Activated T-cell treated with anti-CD3 and anti-CD28 coated beads, Interleukin-2, amount 50 U/mL, for 24 hours (primary cell): ENCODE results near the gene KIF1A.
A peak's percentile ranks its signal among the peaks of the same experiment; 100 is the strongest.

Source experiments
- DNase-seq: peaks from one replicate; pipeline ENCODE4 v3.0.0-alpha.2; 2020
- H3K27ac Mint-ChIP-seq: 2 replicates; pipeline ENCODE4 v1.8.0; 2020; ENCODE audit warnings: mild to moderate bottlenecking, mixed read lengths
- H3K27me3 Mint-ChIP-seq: 2 replicates; pipeline ENCODE4 v1.8.0; 2020; ENCODE audit warnings: mixed read lengths
- H3K36me3 Mint-ChIP-seq: 2 replicates; pipeline ENCODE4 v1.8.0; 2020; ENCODE audit warnings: low read depth, mixed read lengths
- H3K4me1 Mint-ChIP-seq: 2 replicates; pipeline ENCODE4 v1.8.0; 2020; ENCODE audit warnings: low read depth, mixed read lengths
- H3K4me3 Mint-ChIP-seq: 2 replicates; pipeline ENCODE4 v1.8.0; 2020; ENCODE audit warnings: mild to moderate bottlenecking, moderate library complexity, mixed read lengths
- H3K9me3 Mint-ChIP-seq: 2 replicates; pipeline ENCODE4 v1.8.0; 2020; ENCODE audit warnings: mixed read lengths

KIF1A gene

DNA sequence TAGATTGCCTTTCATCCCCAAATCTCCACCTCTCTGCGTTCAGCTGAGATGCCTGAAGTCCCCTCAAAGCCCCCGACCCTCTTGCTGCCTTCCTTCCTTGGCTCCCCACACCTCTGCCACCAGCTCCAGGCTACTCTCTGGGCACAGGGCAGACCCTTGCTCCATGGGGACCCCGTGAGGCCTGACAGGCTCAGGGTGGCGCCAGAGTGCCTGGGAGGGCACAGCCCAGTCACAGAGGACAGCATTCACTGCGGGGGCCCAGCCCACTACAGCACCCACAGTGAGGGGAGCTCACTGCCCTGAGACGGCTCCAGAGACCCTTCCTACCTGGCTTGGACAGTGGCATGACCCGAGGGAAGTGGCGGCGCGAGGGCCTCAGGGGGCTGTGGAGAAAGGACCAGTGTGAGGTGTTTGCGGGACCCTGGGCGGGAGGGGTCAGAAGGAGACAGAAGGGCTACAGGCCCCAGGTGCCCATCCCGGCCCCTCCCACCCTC lies 77.4 kb downstream of the KIF1A start:
- no peak overlapping the region for H3K27ac Mint-ChIP-seq
- no peaks in the 10 kb centered on the region for H3K27me3 Mint-ChIP-seq
- no peak overlapping the region for H3K4me3 Mint-ChIP-seq
- H3K9me3 Mint-ChIP-seq = no peaks in the 10 kb centered on the region
- no peaks in the 10 kb centered on the region for H3K36me3 Mint-ChIP-seq
- peaks cover 15% of the 10 kb centered on the region for H3K4me1 Mint-ChIP-seq
- no peak for DNase-seq

GRCh38 chr2:240741091-240741490 lies 78.9 kb downstream of the KIF1A start:
- Mint-ChIP-seq H3K9me3 (no peaks in the 10 kb centered on the region), H3K4me1 (peaks cover 15% of the 10 kb centered on the region), H3K36me3 (no peaks in the 10 kb centered on the region), H3K27me3 (no peaks in the 10 kb centered on the region), H3K4me3 (no peak overlapping the region), H3K27ac (no peak overlapping the region)
- no peak for DNase-seq

DNA sequence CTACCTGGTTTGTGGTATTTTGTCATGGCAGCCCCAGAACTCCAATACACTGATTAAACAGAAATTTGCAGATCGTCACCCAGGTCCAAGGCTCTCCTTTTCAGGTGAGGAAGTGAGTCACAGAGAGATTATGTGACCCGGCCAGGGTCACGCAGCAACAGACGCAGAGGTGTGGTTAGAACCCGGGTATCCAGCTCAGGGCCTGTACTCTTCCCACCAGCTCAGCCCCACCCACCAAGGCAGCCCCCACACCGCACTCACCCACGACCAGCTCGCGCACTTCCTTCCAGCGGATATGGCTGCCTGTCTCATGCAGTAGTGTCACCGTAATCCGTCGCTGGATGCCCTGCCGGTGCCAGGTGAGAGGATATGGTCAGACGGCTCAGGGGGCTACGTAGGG lies 80.2 kb downstream of the KIF1A start:
- Mint-ChIP-seq H3K9me3 (no peaks in the 10 kb centered on the region), H3K27me3 (no peaks in the 10 kb centered on the region), H3K4me1 (peaks cover 15% of the 10 kb centered on the region), H3K4me3 (peak overlapping the region; percentile 6), H3K36me3 (no peaks in the 10 kb centered on the region), H3K27ac (peak overlapping the region; percentile 4)
- peak; percentile 42 for DNase-seq

GRCh38 chr2:240737958-240738357 lies 82.1 kb downstream of the KIF1A start:
- peaks cover 15% of the 10 kb centered on the region for H3K4me1 Mint-ChIP-seq
- H3K27me3 Mint-ChIP-seq = no peaks in the 10 kb centered on the region
- DNase-seq = no peak
- H3K4me3 Mint-ChIP-seq = no peak overlapping the region
- H3K27ac Mint-ChIP-seq = no peak overlapping the region
- H3K9me3 Mint-ChIP-seq = no peaks in the 10 kb centered on the region
- H3K36me3 Mint-ChIP-seq = no peaks in the 10 kb centered on the region

GRCh38 chr2:240737512-240737911 lies 82.5 kb downstream of the KIF1A start:
- no peaks in the 10 kb centered on the region for H3K36me3 Mint-ChIP-seq
- no peak for DNase-seq
- H3K9me3 Mint-ChIP-seq = no peaks in the 10 kb centered on the region
- peaks cover 15% of the 10 kb centered on the region for H3K4me1 Mint-ChIP-seq
- no peaks in the 10 kb centered on the region for H3K27me3 Mint-ChIP-seq
- H3K4me3 Mint-ChIP-seq = no peak overlapping the region
- H3K27ac Mint-ChIP-seq = no peak overlapping the region

DNA sequence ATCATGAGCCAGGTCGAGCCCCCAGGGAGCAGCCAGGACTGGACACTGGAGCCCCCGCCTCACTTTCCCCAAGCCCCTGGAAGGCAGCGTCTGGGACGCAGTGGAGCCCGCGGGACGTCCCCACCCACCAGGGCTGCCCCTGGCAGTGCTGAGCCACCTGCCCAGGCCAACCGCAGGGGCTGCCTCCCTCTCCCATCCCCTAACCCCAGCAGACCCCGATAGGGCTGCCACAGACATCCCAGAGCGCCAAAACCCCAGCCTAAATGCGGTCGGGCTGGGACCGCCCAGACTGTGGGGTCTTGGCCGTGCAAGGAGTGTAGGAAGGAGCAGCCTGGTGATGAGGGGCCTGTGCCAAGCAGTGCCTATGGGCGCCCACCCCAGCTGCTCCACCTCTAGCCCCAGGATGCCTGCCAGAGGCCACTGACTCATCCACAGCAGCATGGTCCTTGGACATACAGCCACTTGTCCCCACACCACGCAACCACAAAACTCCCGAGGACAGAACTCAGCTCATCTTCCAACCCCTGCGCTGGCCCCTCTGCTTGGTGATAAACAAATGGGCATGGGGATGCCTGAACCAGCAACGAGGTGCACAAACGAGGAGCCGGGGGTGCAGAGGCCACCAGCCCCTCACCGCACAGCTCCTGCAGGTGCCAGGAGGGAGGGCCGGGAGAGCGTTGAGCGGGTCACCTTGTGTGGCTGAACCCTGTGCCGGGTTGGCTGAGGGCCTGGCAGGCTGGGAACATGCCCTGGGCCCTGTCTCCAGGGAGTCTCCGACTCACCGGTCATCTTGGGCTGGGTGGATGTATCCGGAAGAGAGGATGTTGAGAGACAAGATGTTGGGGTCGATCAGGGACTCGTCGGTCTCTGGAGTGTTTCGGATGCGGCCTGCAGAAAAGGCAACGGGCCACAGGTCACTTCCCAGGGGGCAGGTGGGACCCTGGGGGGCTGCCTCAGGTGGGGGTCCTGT lies 83.5 kb downstream of the KIF1A start:
- Mint-ChIP-seq H3K4me3 (no peak overlapping the region), H3K27ac (no peak overlapping the region), H3K36me3 (no peaks in the 10 kb centered on the region), H3K27me3 (no peaks in the 10 kb centered on the region), H3K4me1 (peaks cover 15% of the 10 kb centered on the region), H3K9me3 (no peaks in the 10 kb centered on the region)
- no peak for DNase-seq

GRCh38 chr2:240735476-240735875 lies 84.5 kb downstream of the KIF1A start:
- no peak overlapping the region for H3K27ac Mint-ChIP-seq
- H3K9me3 Mint-ChIP-seq = no peaks in the 10 kb centered on the region
- no peak overlapping the region for H3K4me3 Mint-ChIP-seq
- H3K36me3 Mint-ChIP-seq = no peaks in the 10 kb centered on the region
- H3K4me1 Mint-ChIP-seq = peaks cover 15% of the 10 kb centered on the region
- no peaks in the 10 kb centered on the region for H3K27me3 Mint-ChIP-seq
- no peak for DNase-seq

GRCh38 chr2:240734756-240735155 lies 85.3 kb downstream of the KIF1A start:
- peaks cover 11% of the 10 kb centered on the region for H3K4me1 Mint-ChIP-seq
- H3K9me3 Mint-ChIP-seq = no peaks in the 10 kb centered on the region
- no peak overlapping the region for H3K27ac Mint-ChIP-seq
- no peaks in the 10 kb centered on the region for H3K36me3 Mint-ChIP-seq
- H3K27me3 Mint-ChIP-seq = no peaks in the 10 kb centered on the region
- no peak for DNase-seq
- no peak overlapping the region for H3K4me3 Mint-ChIP-seq

DNA sequence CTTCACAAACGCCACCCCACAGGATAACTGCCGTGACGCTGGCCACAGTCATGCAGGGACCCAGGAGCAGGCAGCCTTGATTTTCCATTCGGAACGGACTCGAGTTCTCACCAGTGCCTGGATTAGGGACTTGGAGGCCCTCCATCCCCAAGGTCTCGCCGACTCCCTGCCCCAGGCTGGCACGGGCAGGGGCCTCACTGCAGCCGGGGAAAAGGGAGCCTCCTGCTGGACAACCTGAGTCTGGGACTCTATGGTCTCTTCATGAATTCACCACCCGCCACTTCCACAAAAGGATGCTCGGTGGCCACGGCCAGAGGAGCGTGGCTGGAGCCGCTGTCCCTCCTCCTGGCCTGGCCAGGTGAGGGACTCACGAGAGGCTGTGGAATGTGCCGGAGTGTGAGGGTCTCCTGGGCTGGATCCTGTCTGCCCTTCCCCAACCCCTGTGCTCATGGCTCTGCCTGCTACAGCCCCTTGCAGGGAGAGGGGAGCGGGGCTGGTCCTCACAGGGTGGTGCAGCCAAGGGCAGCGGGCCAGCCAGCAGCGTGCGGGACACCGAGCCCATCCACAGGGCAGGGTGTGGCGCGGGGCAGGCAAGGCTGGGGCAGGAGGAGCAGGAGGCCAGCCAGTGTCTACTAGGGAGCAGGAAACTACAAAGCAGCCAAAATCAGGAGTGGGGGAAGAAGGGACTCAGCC lies 86.1 kb downstream of the KIF1A start:
- DNase-seq = no peak
- no peaks in the 10 kb centered on the region for H3K27me3 Mint-ChIP-seq
- H3K27ac Mint-ChIP-seq = no peak overlapping the region
- H3K4me3 Mint-ChIP-seq = no peak overlapping the region
- H3K4me1 Mint-ChIP-seq = peaks cover 2% of the 10 kb centered on the region
- H3K36me3 Mint-ChIP-seq = no peaks in the 10 kb centered on the region
- no peaks in the 10 kb centered on the region for H3K9me3 Mint-ChIP-seq

DNA sequence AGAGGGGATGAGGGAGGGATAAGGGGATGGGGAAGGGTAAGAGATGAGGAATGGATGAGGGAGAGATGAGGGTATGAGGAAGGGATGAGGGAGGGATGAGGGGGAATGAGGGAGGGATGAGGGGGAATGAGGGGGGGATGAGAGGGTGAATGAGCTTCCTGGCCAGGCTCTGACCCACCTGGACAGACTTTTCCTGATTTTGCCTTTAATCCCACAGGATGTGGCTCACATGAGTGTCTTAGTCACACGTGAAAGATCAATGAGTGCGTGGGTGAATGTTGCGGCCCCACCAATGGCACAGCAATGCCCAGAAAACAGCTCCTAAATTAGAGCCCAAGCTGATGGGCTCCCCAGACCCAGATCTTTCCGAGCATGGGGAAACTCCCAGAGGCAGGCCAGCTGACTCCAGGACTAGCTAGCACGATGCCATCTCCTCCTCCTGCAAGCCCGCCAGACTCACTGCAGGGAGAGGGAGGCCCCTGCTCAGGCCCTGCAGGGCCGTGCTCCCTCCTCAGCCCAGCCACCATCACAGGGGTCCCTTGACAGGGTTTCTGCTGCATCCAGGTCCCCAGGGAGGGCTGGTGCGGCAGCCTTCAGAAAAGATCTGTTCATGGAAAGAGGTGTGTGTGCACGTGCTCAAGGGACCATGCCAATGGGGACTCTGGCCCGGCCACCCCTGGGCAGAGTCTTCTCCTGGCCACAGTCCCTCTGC lies 87.0 kb downstream of the KIF1A start:
- H3K9me3 Mint-ChIP-seq = no peaks in the 10 kb centered on the region
- no peaks in the 10 kb centered on the region for H3K4me1 Mint-ChIP-seq
- no peaks in the 10 kb centered on the region for H3K36me3 Mint-ChIP-seq
- DNase-seq = no peak
- H3K27me3 Mint-ChIP-seq = no peaks in the 10 kb centered on the region
- no peak overlapping the region for H3K27ac Mint-ChIP-seq
- no peak overlapping the region for H3K4me3 Mint-ChIP-seq

- H3K4me1 Mint-ChIP-seq = no peaks in the 10 kb centered on the region
Observed at GRCh38 chr2:240732184-240732583, 87.8 kb downstream of the KIF1A start.

DNA sequence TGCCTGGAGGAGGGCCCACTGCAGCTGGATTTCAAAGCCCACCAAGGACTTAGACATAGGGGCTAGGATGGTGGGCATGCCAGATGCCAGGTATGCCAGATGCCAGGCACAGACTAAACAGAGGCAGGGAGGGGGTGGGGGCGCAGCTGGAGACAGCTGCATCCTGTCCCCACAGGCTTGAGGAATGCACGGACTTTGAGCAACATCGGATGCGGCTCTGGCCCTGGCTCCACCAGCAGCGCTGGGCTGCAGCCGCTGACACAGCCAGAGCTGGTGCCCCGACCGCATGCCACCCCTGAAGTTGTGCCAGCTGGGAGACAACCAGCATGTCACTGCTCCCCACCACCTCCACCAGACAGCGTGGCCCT lies 88.9 kb downstream of the KIF1A start:
- Mint-ChIP-seq H3K27ac (no peak overlapping the region), H3K27me3 (no peaks in the 10 kb centered on the region), H3K4me1 (no peaks in the 10 kb centered on the region), H3K9me3 (no peaks in the 10 kb centered on the region), H3K36me3 (no peaks in the 10 kb centered on the region), H3K4me3 (no peak overlapping the region)
- DNase-seq = no peak

More at GRCh38 chr2:240732184-240732583, 87.8 kb downstream of the KIF1A start:
- Mint-ChIP-seq H3K9me3 (no peaks in the 10 kb centered on the region), H3K27me3 (no peaks in the 10 kb centered on the region), H3K36me3 (no peaks in the 10 kb centered on the region), H3K4me3 (no peak overlapping the region), H3K27ac (no peak overlapping the region)
- DNase-seq = no peak

- no peaks in the 10 kb centered on the region for H3K27me3 Mint-ChIP-seq
- no peaks in the 10 kb centered on the region for H3K4me1 Mint-ChIP-seq
- H3K27ac Mint-ChIP-seq = no peak overlapping the region
- no peak for DNase-seq
- H3K36me3 Mint-ChIP-seq = no peaks in the 10 kb centered on the region
- H3K4me3 Mint-ChIP-seq = no peak overlapping the region
- H3K9me3 Mint-ChIP-seq = no peaks in the 10 kb centered on the region
Observed at GRCh38 chr2:240730501-240731177, 89.4 kb downstream of the KIF1A start.

GRCh38 chr2:240728827-240729226 lies 91.2 kb downstream of the KIF1A start:
- no peak for DNase-seq
- no peaks in the 10 kb centered on the region for H3K27me3 Mint-ChIP-seq
- H3K4me3 Mint-ChIP-seq = no peak overlapping the region
- H3K4me1 Mint-ChIP-seq = no peaks in the 10 kb centered on the region
- no peaks in the 10 kb centered on the region for H3K9me3 Mint-ChIP-seq
- no peak overlapping the region for H3K27ac Mint-ChIP-seq
- H3K36me3 Mint-ChIP-seq = no peaks in the 10 kb centered on the region
